Measurements from ENCODE around the gene KLF9.

The KLF9 gene

GRCh38 chr9:70413799-70414775 lies at the start of gene KLF9:
KLF9 (minus strand) TSS chr9:70414657; CDS start chr9:70413363, 1,294 bp downstream.
- H3K27ac ChIP-seq, result peak within 1 kb of the TSS; percentile 96
- TF ChIP-seq CTCF (conservative IDR thresholded peaks at IDR 0.05) (no peak), ZFX (IDR thresholded peaks at IDR 0.05) (no peak)

DNA sequence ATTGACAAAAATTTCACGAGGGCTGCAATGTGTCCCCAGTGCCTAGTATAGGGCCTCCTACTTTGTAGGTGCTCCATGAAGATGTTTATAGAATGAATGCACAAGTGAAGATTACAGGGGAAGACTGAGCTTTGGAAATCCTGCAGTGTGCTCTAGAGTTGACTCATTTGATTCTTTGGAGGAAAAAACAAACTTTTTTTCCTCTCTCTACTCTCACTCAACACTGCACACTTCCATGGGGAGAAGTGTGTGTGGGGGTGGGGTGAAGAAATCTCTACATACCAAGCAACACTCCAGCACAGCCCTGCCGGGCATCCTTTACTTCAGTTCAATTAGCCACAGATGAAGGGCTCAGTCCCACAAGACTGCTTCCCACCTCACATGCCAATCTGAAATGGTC lies 49.4 kb upstream of the KLF9 start:
- no peak overlapping the region for H3K27ac ChIP-seq

GRCh38 chr9:70462300-70462699 lies 47.8 kb upstream of the KLF9 start:
- TF ChIP-seq ZFX (IDR thresholded peaks at IDR 0.05) (no peak), CTCF (conservative IDR thresholded peaks at IDR 0.05) (no peak)

More for the DNA sequence above, 49.4 kb upstream of the KLF9 start:
- TF ChIP-seq ZFX (IDR thresholded peaks at IDR 0.05) (no peak), CTCF (conservative IDR thresholded peaks at IDR 0.05) (no peak)

DNA sequence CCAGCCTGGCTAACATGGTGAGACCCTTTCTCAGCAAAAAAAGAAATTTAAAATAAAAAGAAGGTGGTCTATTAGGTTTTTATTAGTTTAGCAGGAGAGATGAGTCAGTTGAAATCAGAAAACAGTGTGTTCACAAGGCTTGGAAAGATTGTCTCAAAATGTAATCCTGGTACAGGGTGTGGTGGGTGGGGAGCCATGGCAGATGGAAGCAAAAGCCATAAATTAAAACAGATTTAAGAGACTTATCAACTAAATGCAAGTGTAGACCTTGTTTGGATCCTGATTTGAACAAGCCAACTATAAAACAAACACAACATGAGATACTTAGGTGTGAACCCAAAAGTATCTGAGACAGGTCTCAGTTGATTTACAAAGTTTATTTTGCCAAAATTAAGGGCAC lies 42.8 kb upstream of the KLF9 start:
- TF ChIP-seq ZFX (IDR thresholded peaks at IDR 0.05) (no peak), CTCF (conservative IDR thresholded peaks at IDR 0.05) (no peak)
- H3K27ac ChIP-seq, result no peak overlapping the region

More at GRCh38 chr9:70462300-70462699, 47.8 kb upstream of the KLF9 start:
- H3K27ac ChIP-seq, result no peak overlapping the region; the same call in 1 of the 2 replicates

- no peak for TF ChIP-seq ZFX (IDR thresholded peaks at IDR 0.05)
- no peak for TF ChIP-seq CTCF (conservative IDR thresholded peaks at IDR 0.05)
- peak overlapping the region; percentile 10 for H3K27ac ChIP-seq
These were observed 41.7 kb upstream of the KLF9 start for GRCh38 chr9:70455993-70456704.

DNA sequence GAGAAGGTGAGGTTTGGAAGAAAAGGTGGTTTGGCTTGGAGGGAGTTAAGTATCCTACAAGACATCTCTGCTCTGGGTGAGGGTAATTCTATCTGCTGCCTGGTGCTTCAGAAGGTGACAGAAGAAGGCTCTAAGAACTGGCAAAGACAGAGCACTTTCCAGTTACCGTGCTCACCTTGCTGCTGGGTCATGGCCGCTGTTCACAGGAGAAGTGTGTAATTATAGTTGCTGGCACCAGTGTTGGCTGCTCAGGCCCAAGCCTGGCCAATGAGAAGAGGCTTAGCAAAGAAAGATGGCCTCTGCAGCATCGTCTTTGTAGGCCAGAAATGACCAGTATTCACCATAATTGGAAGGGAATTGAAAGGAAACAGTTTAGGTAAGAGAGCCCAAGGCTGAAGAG lies 37.9 kb upstream of the KLF9 start:
- H3K27ac ChIP-seq, result no peak overlapping the region
- TF ChIP-seq ZFX (IDR thresholded peaks at IDR 0.05), result no peak
- TF ChIP-seq CTCF (conservative IDR thresholded peaks at IDR 0.05), result no peak

DNA sequence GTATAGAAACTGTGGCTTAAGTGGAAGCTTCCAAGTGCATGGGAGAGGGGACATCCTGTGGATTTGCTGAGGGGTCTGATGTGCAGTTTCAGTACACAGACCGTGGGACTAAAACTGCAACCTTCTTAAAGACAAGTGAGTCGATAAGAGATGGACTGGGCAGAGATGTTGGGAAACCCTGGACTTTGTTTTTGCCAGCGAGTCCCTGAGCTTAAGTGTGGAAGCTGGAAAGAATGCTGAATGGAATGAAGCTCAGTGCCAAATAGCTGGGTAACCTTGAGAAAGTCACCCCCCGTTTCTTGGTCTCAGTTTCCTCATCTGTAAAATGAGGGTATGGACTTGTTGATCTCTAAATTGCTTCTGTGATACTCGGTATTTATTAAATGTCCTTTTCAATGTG lies 37.3 kb upstream of the KLF9 start:
- TF ChIP-seq CTCF (conservative IDR thresholded peaks at IDR 0.05), result no peak
- no peak for TF ChIP-seq ZFX (IDR thresholded peaks at IDR 0.05)
- no peak overlapping the region for H3K27ac ChIP-seq
